WI38 (cell line): ENCODE data around the gene DCTN2.

ENCODE experiments used
- H3K4me3 ChIP-seq: 2 replicates; pipeline ENCODE4 v1.5.1; 2011; ENCODE audit warnings: low read depth, mild to moderate bottlenecking, control low read depth, low read length
- CTCF ChIP-seq: IDR thresholded peaks from 2 replicates; pipeline ENCODE4 v1.5.1; 2012; ENCODE audit warnings: low read depth, mild to moderate bottlenecking, control low read depth, low read length

The DCTN2 gene

GRCh38 chr12:57586832-57587429, 39.9 kb upstream of the DCTN2 start:
- no peak for TF ChIP-seq CTCF
- no peak overlapping the region for H3K4me3 ChIP-seq

- TF ChIP-seq CTCF, result no peak
- no peak overlapping the region for H3K4me3 ChIP-seq
Observed at GRCh38 chr12:57586128-57586527, 39.1 kb upstream of the DCTN2 start.

GRCh38 chr12:57585156-57585555, 38.2 kb upstream of the DCTN2 start:
- TF ChIP-seq CTCF, result no peak
- H3K4me3 ChIP-seq, result no peak overlapping the region

GRCh38 chr12:57584690-57585089, 37.7 kb upstream of the DCTN2 start:
- no peak for TF ChIP-seq CTCF
- no peak overlapping the region for H3K4me3 ChIP-seq

GRCh38 chr12:57584050-57584449, 37.1 kb upstream of the DCTN2 start:
- H3K4me3 ChIP-seq, result no peak overlapping the region
- TF ChIP-seq CTCF, result no peak

GRCh38 chr12:57583008-57583831, 36.2 kb upstream of the DCTN2 start:
- TF ChIP-seq CTCF, result peak; percentile 88
- no peak overlapping the region for H3K4me3 ChIP-seq

- H3K4me3 ChIP-seq, result no peak overlapping the region
- TF ChIP-seq CTCF, result no peak
Observed at GRCh38 chr12:57582440-57582839, 35.4 kb upstream of the DCTN2 start.
